GM12864 (cell line): ENCODE results near the gene HSFY1.
"Not testable (repeated sequence)": the region's sequence is repeated elsewhere in the genome, so short reads cannot be mapped to it uniquely, and the experiment has no call there.

Source experiments
- DNase-seq: peaks from one replicate; pipeline ENCODE4 v3.0.0-alpha.2; 2011; ENCODE audit warnings: low read depth
- H3K4me3 ChIP-seq: 2 replicates; pipeline ENCODE4 v1.5.1; 2011; ENCODE audit warnings: mild to moderate bottlenecking, low read depth, low read length, control low read depth

The HSFY1 gene, protein sequence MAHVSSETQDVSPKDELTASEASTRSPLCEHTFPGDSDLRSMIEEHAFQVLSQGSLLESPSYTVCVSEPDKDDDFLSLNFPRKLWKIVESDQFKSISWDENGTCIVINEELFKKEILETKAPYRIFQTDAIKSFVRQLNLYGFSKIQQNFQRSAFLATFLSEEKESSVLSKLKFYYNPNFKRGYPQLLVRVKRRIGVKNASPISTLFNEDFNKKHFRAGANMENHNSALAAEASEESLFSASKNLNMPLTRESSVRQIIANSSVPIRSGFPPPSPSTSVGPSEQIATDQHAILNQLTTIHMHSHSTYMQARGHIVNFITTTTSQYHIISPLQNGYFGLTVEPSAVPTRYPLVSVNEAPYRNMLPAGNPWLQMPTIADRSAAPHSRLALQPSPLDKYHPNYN

GRCh38 chrY:18546420-18546819 lies at the start of gene HSFY1:
HSFY1 (plus strand) TSS chrY:18546720; CDS start chrY:18546788, 68 bp downstream.
- DNase-seq, H3K4me3 ChIP-seq: not testable (repeated sequence)

GRCh38 chrY:18504266-18504665 lies 42.3 kb upstream of the HSFY1 start:
- DNase-seq, H3K4me3 ChIP-seq: not testable (repeated sequence)

DNA sequence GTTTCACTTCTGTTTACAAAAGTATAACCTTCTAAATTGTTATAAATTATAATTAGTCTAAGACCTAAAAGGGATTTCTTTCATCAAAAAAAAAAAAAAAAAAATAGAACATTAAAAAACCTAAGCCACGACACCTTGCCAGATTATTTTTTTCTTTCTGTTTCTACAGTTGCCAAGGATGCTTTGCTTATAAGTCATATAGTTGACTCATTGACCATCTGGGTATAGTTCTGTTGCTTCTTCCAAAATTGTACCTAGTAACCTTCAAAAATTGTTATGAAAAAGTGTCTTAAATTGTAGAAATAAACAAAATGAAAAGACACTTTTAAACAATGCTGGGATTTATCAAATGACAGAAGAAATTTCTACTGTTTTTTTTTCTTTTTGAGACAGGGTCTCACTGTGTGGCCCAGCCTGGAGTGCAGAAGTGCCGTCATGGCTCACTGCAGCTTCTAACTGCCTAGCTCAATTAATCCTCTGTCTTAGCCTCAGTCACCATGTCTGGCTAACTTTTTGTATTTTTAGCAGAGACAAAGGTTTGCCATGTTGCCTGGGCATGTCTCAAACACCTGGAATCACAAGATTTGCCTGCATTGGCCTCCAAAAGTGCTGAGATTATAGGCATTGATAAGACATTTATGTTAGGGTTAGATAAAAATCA lies 15.4 kb upstream of the HSFY1 start:
- not testable (repeated sequence) for DNase-seq, H3K4me3 ChIP-seq

DNA sequence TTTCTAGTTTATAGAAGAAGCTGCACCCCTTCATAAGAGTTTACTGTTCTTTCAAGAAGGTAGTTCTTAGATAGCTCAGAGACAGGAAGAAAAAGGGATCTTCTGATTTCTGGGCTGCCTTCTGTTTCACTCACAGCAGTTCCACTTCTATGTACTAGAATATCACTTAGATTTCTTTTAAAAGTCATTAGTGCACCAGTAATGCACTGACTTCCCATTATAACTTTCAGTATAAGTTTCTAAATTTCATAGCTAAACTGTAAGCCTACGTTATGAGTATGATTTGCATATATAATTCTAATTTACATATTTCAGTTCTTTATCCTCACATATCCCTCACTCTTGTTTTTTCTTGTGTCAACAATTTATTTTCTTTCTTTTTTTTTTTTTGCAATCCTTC lies 7.6 kb upstream of the HSFY1 start:
- not testable (repeated sequence) for DNase-seq, H3K4me3 ChIP-seq

GRCh38 chrY:18553132-18553531 lies 6.6 kb downstream of the HSFY1 start:
- DNase-seq, H3K4me3 ChIP-seq: not testable (repeated sequence)

GRCh38 chrY:18565915-18566314 lies 19.4 kb downstream of the HSFY1 start:
- DNase-seq: not testable (repeated sequence)

More at GRCh38 chrY:18565915-18566314, 19.4 kb downstream of the HSFY1 start:
- not testable (repeated sequence) for H3K4me3 ChIP-seq
